GM23248 (cell line): ENCODE results near the gene NCBP2L.

Source experiments
- EZH2 ChIP-seq: fragments of 200-600 bp; sonication (generic); IDR thresholded peaks from 2 replicates; pipeline ENCODE4 v1.6.1; 2018; ENCODE audit warnings: antibody characterized with exemption, mild to moderate bottlenecking; ENCODE audit not compliant: insufficient read depth, poor library complexity, severe bottlenecking
- EZH2phosphoT487 ChIP-seq: fragments of 200-600 bp; sonication (generic); IDR thresholded peaks from 2 replicates; pipeline ENCODE4 v1.6.1; 2018; ENCODE audit warnings: antibody characterized with exemption, moderate library complexity, mild to moderate bottlenecking, low read depth; ENCODE audit not compliant: insufficient read depth

- TF ChIP-seq EZH2 (no peak), EZH2phosphoT487 (no peak)
Observed at GRCh38 chrX:107780525-107780924, 3.0 kb downstream of the NCBP2L start.
